Epidermal melanocyte (primary cell): Measurements from ENCODE around the gene TJAP1.
"Not testable (repeated sequence)": the region's sequence is repeated elsewhere in the genome, so short reads cannot be mapped to it uniquely, and the experiment has no call there.

Experiments
- DNase-seq: peaks from one replicate; pipeline ENCODE4 v3.0.0; 2011; ENCODE audit warnings: low spot score; ENCODE audit not compliant: insufficient read length

The TJAP1 gene

GRCh38 chr6:43523284-43523683 lies 45.9 kb downstream of the TJAP1 start:
- DNase-seq: no peak

GRCh38 chr6:43524483-43524961 lies 47.2 kb downstream of the TJAP1 start:
- no peak for DNase-seq

- DNase-seq: no peak
Measured at GRCh38 chr6:43532201-43532600, 54.8 kb downstream of the TJAP1 start.

GRCh38 chr6:43538986-43539385 lies 61.6 kb downstream of the TJAP1 start:
- not testable (repeated sequence) for DNase-seq

- DNase-seq: not testable (repeated sequence)
Measured at GRCh38 chr6:43539409-43539808, 62.0 kb downstream of the TJAP1 start.

GRCh38 chr6:43540507-43540906 lies 63.1 kb downstream of the TJAP1 start:
- no peak for DNase-seq

- DNase-seq: no peak
Measured at GRCh38 chr6:43541774-43542471, 64.6 kb downstream of the TJAP1 start.

- DNase-seq: no peak
Measured at GRCh38 chr6:43544461-43544860, 67.1 kb downstream of the TJAP1 start.

- DNase-seq: no peak
Measured at GRCh38 chr6:43547222-43547621, 69.9 kb downstream of the TJAP1 start.
